ENCODE results near the gene RFXAP.

RFXAP gene

DNA sequence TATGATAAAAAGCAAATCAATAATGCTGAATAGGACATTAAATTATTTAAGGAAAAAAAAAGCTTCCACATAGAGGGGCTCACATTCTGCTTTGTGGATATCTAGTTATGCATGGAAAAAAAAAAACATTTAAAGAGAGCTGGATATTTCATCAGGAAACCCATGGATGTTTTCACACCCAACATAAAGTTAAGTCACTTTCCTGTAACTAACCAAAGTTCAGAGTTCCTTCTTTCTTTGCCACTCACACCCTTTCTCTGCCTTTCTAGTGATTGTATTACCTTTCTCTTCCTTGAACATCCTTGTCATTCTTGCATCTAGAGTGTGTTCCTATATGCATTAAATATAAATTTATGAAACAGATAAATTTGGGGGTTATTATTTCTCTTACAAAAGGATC, 47.2 kb downstream of the RFXAP start:
- TF ChIP-seq CEBPB (IDR thresholded peaks at IDR 0.05) (no peak), TCF12 (IDR thresholded peaks at IDR 0.05; ENCODE audit: low read depth) (no peak), FOXM1 (IDR thresholded peaks at IDR 0.05; ENCODE audit: borderline replicate concordance, low read depth) (no peak), RAD21 (IDR thresholded peaks at IDR 0.05; ENCODE audit: low read depth) (no peak), EGR1 (IDR thresholded peaks at IDR 0.05) (no peak), TAF1 (IDR thresholded peaks at IDR 0.05; ENCODE audit: low read depth) (no peak), YY1 (IDR thresholded peaks at IDR 0.05; ENCODE audit: low read depth) (no peak), EP300 (IDR thresholded peaks at IDR 0.05; ENCODE audit: borderline replicate concordance) (no peak), TEAD4 (IDR thresholded peaks at IDR 0.05) (no peak), CREB1 (IDR thresholded peaks at IDR 0.05; ENCODE audit: low read depth) (no peak), ZBTB7A (IDR thresholded peaks at IDR 0.05; ENCODE audit: low read depth) (no peak)
- TF ChIP-seq, protein P1, sequence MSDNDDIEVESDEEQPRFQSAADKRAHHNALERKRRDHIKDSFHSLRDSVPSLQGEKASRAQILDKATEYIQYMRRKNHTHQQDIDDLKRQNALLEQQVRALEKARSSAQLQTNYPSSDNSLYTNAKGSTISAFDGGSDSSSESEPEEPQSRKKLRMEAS (IDR thresholded peaks at IDR 0.05) = no peak
- TF ChIP-seq, protein P2, sequence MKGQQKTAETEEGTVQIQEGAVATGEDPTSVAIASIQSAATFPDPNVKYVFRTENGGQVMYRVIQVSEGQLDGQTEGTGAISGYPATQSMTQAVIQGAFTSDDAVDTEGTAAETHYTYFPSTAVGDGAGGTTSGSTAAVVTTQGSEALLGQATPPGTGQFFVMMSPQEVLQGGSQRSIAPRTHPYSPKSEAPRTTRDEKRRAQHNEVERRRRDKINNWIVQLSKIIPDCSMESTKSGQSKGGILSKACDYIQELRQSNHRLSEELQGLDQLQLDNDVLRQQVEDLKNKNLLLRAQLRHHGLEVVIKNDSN (IDR thresholded peaks at IDR 0.05) = no peak
- TF ChIP-seq, protein P3, sequence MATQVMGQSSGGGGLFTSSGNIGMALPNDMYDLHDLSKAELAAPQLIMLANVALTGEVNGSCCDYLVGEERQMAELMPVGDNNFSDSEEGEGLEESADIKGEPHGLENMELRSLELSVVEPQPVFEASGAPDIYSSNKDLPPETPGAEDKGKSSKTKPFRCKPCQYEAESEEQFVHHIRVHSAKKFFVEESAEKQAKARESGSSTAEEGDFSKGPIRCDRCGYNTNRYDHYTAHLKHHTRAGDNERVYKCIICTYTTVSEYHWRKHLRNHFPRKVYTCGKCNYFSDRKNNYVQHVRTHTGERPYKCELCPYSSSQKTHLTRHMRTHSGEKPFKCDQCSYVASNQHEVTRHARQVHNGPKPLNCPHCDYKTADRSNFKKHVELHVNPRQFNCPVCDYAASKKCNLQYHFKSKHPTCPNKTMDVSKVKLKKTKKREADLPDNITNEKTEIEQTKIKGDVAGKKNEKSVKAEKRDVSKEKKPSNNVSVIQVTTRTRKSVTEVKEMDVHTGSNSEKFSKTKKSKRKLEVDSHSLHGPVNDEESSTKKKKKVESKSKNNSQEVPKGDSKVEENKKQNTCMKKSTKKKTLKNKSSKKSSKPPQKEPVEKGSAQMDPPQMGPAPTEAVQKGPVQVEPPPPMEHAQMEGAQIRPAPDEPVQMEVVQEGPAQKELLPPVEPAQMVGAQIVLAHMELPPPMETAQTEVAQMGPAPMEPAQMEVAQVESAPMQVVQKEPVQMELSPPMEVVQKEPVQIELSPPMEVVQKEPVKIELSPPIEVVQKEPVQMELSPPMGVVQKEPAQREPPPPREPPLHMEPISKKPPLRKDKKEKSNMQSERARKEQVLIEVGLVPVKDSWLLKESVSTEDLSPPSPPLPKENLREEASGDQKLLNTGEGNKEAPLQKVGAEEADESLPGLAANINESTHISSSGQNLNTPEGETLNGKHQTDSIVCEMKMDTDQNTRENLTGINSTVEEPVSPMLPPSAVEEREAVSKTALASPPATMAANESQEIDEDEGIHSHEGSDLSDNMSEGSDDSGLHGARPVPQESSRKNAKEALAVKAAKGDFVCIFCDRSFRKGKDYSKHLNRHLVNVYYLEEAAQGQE (IDR thresholded peaks at IDR 0.05; ENCODE audit: low read depth) = no peak

DNA sequence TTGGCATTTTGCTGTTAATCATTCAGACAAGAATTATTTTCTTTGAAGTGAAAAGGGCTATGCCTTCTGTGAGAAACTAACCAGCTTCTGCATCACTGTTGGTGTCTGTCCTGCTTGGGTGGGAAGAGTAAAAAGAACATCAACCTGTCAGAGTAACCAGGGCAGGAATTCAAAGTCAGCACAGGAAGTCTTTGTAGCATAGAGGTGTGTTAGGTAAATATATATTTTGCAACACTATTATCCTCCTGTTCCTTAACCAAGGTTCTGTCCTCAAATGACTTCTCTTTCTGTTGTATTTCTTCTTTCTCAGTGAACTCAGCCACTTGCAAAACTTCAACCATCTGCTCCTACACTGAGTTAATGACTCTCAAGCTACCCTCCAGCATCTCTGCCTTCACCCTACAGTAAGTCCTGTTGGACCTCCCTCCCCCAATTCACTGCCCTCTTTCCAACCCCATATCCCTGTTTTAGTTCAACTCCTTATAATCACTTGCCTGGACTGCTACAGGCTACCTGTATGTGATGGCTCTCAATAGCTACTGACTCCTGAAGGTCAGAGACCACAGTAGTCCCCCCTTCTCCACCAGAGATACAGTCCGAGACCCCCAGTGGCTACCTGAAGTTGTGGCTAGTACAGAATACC, 51.1 kb downstream of the RFXAP start:
- no peak for TF ChIP-seq TAF1 (IDR thresholded peaks at IDR 0.05; ENCODE audit: low read depth)
- no peak for TF ChIP-seq ZBTB7A (IDR thresholded peaks at IDR 0.05; ENCODE audit: low read depth)
- TF ChIP-seq CEBPB (IDR thresholded peaks at IDR 0.05) = no peak
- TF ChIP-seq YY1 (IDR thresholded peaks at IDR 0.05; ENCODE audit: low read depth) = no peak
- TF ChIP-seq, protein P3 (IDR thresholded peaks at IDR 0.05; ENCODE audit: low read depth) = no peak
- no peak for TF ChIP-seq RAD21 (IDR thresholded peaks at IDR 0.05; ENCODE audit: low read depth)
- no peak for TF ChIP-seq TCF12 (IDR thresholded peaks at IDR 0.05; ENCODE audit: low read depth)
- TF ChIP-seq EP300 (IDR thresholded peaks at IDR 0.05; ENCODE audit: borderline replicate concordance) = no peak
- no peak for TF ChIP-seq CREB1 (IDR thresholded peaks at IDR 0.05; ENCODE audit: low read depth)
- TF ChIP-seq FOXM1 (IDR thresholded peaks at IDR 0.05; ENCODE audit: borderline replicate concordance, low read depth) = no peak
- TF ChIP-seq EGR1 (IDR thresholded peaks at IDR 0.05) = no peak
- TF ChIP-seq, protein P1 (IDR thresholded peaks at IDR 0.05) = no peak
- TF ChIP-seq, protein P2 (IDR thresholded peaks at IDR 0.05) = no peak

DNA sequence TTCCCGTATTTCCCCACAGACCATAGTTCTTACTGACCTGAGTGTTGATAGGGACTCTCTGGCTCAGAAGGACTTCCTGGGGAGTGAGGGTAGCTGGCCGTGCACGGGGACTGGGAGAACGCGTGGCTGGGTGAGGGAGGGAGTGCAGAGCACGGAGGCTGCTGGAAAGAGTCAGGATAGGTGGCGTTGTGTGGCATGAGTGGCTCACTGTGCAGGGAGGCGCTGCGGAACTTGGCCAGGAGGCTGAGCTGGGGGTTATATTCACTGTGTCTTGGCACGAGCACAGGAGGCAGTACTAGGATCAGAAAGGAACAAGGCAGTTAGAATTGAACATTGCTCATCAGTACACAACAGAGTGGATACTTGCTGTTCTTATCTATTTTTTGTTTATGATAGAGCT, 53.6 kb downstream of the RFXAP start:
- no peak for TF ChIP-seq EGR1 (IDR thresholded peaks at IDR 0.05)
- TF ChIP-seq, protein P3 (IDR thresholded peaks at IDR 0.05; ENCODE audit: low read depth) = no peak
- TF ChIP-seq, protein P1 (IDR thresholded peaks at IDR 0.05) = no peak
- TF ChIP-seq CREB1 (IDR thresholded peaks at IDR 0.05; ENCODE audit: low read depth) = no peak
- TF ChIP-seq TCF12 (IDR thresholded peaks at IDR 0.05; ENCODE audit: low read depth) = no peak
- no peak for TF ChIP-seq TEAD4 (IDR thresholded peaks at IDR 0.05)
- no peak for TF ChIP-seq TAF1 (IDR thresholded peaks at IDR 0.05; ENCODE audit: low read depth)
- TF ChIP-seq, protein P2 (IDR thresholded peaks at IDR 0.05) = no peak

DNA sequence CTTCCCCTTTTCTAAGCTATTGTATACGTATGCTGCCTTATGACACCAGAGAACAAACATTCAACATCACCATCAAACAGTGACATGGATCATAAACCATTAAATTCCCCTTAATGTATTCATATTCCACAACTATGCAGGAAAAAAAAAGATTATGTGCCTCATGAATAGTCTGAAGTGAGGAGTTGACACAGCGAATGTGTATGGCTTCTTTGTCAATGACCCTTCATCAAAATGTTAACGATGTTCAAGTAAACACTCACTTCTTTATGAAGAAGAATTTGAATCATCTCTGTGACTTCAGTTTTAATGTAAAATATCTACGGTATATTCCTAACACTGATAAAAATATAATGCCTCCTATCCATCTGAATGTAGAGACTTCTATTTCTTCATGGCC, 56.4 kb downstream of the RFXAP start:
- TF ChIP-seq TAF1 (IDR thresholded peaks at IDR 0.05; ENCODE audit: low read depth) = no peak
- TF ChIP-seq, protein P1 (IDR thresholded peaks at IDR 0.05) = no peak
- TF ChIP-seq, protein P3 (IDR thresholded peaks at IDR 0.05; ENCODE audit: low read depth) = no peak
